Activated CD8-positive, alpha-beta memory T cell treated with anti-CD3 and anti-CD28 coated beads, Interleukin-2, amount 10 ng/mL, durations not matched to agents 7 days and 5 days (primary cell): ENCODE results near the gene CDH16. TPM values are rescaled to one million over a fixed set of nuclear protein-coding genes. Genes with fewer than 3 reads are reported as not detected.
A peak's percentile ranks its signal among the peaks of the same experiment; 100 is the strongest.

Source experiments
- ATAC-seq: fragments of 150-1000 bp; cut with Tn5 transposase; one replicate; pipeline ENCODE4 v1.10.0; 2021; ENCODE audit warnings: moderate library complexity
- CTCF ChIA-PET: fragments of 350-600 bp; sonication (Branson Sonifier 250); formaldehyde crosslinking; loops from one replicate; lab custom pipeline; 2021; ENCODE audit warnings: antibody characterized with exemption; lab: Charles Lee
- DNase-seq: peaks from one replicate; pipeline ENCODE4 v3.0.0-alpha.2; 2020
- H3K27ac Mint-ChIP-seq: one replicate; pipeline ENCODE4 v1.8.0; 2021; ENCODE audit warnings: mild to moderate bottlenecking, mixed read lengths
- H3K27me3 Mint-ChIP-seq: one replicate; pipeline ENCODE4 v1.8.0; 2021; ENCODE audit warnings: mixed read lengths
- H3K36me3 Mint-ChIP-seq: one replicate; pipeline ENCODE4 v1.8.0; 2021; ENCODE audit warnings: mild to moderate bottlenecking, mixed read lengths
- H3K4me1 Mint-ChIP-seq: one replicate; pipeline ENCODE4 v1.8.0; 2021; ENCODE audit warnings: mixed read lengths
- H3K4me3 Mint-ChIP-seq: one replicate; pipeline ENCODE4 v1.8.0; 2021; ENCODE audit warnings: mild to moderate bottlenecking, moderate library complexity, mixed read lengths
- H3K9me3 Mint-ChIP-seq: one replicate; pipeline ENCODE4 v1.8.0; 2022; ENCODE audit warnings: low read depth, mixed read lengths
- total RNA-seq, 2 experiments: library from RNA; stranded (reverse); gene quantifications; one replicate each; pipeline ENCODE4 v1.2.3, GENCODE V29; 2021

The CDH16 gene
- total RNA-seq, 2 experiments from 2014 or later: not detected

GRCh38 chr16:66931665-66932064 is 13.0 kb upstream of the CDH16 start:
- H3K4me1 Mint-ChIP-seq: peaks cover 53% of the 10 kb centered on the region
- ATAC-seq (no peak), DNase-seq (no peak)
- H3K27me3 Mint-ChIP-seq: no peaks in the 10 kb centered on the region
- H3K4me3 Mint-ChIP-seq: no peak overlapping the region
- peaks cover 8% of the 10 kb centered on the region for H3K36me3 Mint-ChIP-seq
- no peak overlapping the region for H3K27ac Mint-ChIP-seq
- no peaks in the 10 kb centered on the region for H3K9me3 Mint-ChIP-seq
- CTCF ChIA-PET: interaction anchor here (0.9 to 1.8 kb wide), 5 partner anchors 34 to 82 kb away, joined by 3 to 8 read pairs (median 3); partner anchors contain the start of gene PDP2

- Mint-ChIP-seq H3K4me3 (no peak overlapping the region), H3K4me1 (peaks cover 47% of the 10 kb centered on the region), H3K27me3 (peaks cover 12% of the 10 kb centered on the region), H3K36me3 (peaks cover 8% of the 10 kb centered on the region), H3K27ac (no peak overlapping the region), H3K9me3 (no peaks in the 10 kb centered on the region)
- DNase-seq (no peak), ATAC-seq (no peak)
- CTCF ChIA-PET: interaction anchor here (1.8 kb wide), 1 partner anchor 35 kb away, joined by 8 read pairs; no protein-coding TSS in a partner anchor
These were observed 11.5 kb upstream of the CDH16 start for GRCh38 chr16:66930189-66930588.

DNA sequence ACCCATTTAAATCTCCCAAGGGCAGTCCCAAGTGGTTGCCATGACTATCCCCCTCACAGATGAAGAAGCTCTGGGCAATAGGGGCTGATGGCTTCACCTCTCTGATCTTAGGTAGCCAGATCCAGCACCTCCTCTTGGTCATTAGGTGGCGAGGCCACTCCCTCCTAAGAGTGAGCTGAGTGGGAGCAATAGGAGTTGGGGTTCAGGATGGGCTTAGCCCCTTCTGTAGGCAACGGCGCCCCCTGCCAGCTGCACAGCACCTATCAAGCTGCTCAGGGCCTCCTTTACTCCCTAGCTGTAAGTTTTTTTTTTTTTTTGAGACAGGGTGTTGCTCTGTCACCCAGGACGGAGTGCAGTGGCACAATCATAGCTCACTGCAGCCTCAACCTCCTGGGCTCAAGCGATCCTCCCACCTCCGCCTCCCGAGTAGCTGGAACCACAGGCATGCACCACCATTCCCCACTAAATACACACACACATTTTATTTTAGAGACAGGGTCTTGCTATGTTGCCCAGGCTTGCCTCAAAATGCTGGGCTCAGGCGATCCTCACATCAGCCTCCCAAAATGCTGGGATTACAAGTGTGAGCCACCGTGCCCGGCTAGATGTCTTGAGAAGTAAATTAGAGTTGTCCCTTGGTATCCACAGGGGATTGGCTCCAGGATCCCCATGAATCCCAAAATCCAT is 10.2 kb upstream of the CDH16 start:
- peak; percentile 71 for DNase-seq
- Mint-ChIP-seq H3K9me3 (no peaks in the 10 kb centered on the region), H3K27ac (no peak overlapping the region), H3K36me3 (peaks cover 8% of the 10 kb centered on the region), H3K27me3 (peaks cover 22% of the 10 kb centered on the region), H3K4me1 (peaks cover 42% of the 10 kb centered on the region), H3K4me3 (no peak overlapping the region)
- peak; percentile 50 for ATAC-seq
- CTCF ChIA-PET: interaction anchor here (0.6 to 12.2 kb wide), 21 partner anchors 10 to 396 kb away, joined by 3 to 140 read pairs (median 3); partner anchors contain the start of genes CDH16, NAE1 and PDP2

DNA sequence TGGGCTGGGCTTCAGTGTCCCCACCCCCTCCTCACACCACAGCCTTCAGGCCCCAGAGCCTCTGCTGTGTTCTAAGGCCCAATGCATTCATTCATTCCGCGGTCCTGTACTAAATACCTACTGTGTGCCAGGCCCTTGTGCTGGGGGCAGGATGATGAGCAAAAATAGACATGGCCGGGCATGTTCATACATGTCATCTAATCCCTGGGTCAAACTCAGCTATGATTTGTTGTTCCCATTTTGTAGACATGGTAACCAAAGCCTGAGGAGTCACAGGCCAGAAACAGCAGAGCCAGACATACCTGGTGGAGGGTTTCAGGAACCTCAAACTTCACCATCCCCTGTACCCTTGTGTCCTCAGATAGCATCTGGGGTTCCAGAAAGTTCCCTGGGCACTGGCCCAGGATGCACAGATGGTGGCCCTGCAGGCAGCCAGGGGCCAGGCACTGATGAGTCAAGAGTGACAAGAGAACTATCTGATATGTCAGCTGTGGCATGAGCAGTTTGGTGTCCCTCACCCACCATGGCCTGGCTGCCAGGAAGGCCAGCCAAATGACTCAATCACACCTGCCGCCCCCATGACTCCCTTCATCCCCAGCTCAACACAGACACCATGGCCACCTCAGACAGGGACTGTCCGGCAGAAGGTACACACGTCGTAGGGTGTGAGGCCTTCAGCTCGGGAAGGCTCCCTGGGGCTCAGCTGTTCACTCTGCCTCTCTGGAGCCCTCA is 9.4 kb upstream of the CDH16 start:
- H3K4me1 Mint-ChIP-seq: peaks cover 34% of the 10 kb centered on the region
- H3K4me3 Mint-ChIP-seq: no peak overlapping the region
- CTCF ChIA-PET: interaction anchor here (0.8 to 12.2 kb wide), 19 partner anchors 9 to 202 kb away, joined by 3 to 140 read pairs (median 4); partner anchors contain the start of genes CDH16, NAE1 and PDP2
- ATAC-seq (no peak), DNase-seq (no peak)
- H3K9me3 Mint-ChIP-seq: no peaks in the 10 kb centered on the region
- H3K27me3 Mint-ChIP-seq: peaks cover 29% of the 10 kb centered on the region
- H3K36me3 Mint-ChIP-seq: peaks cover 7% of the 10 kb centered on the region
- H3K27ac Mint-ChIP-seq: peak overlapping the region; percentile 14

GRCh38 chr16:66926961-66927436 is 8.3 kb upstream of the CDH16 start:
- ATAC-seq: no peak

GRCh38 chr16:66926171-66926947 is 7.7 kb upstream of the CDH16 start:
- H3K4me3 Mint-ChIP-seq: no peak overlapping the region
- ATAC-seq (no peak), DNase-seq (no peak)
- peaks cover 34% of the 10 kb centered on the region for H3K27me3 Mint-ChIP-seq
- peaks cover 21% of the 10 kb centered on the region for H3K4me1 Mint-ChIP-seq
- H3K36me3 Mint-ChIP-seq: no peaks in the 10 kb centered on the region
- CTCF ChIA-PET: interaction anchor here (0.6 to 12.2 kb wide), 5 partner anchors 21 to 235 kb away, joined by 3 to 140 read pairs (median 4); no protein-coding TSS in a partner anchor
- no peaks in the 10 kb centered on the region for H3K9me3 Mint-ChIP-seq
- no peak overlapping the region for H3K27ac Mint-ChIP-seq

More at GRCh38 chr16:66926961-66927436, 8.3 kb upstream of the CDH16 start:
- Mint-ChIP-seq H3K9me3 (no peaks in the 10 kb centered on the region), H3K36me3 (no peaks in the 10 kb centered on the region), H3K27me3 (peaks cover 31% of the 10 kb centered on the region), H3K4me1 (peaks cover 25% of the 10 kb centered on the region), H3K4me3 (no peak overlapping the region), H3K27ac (no peak overlapping the region)
- CTCF ChIA-PET: interaction anchor here (1.0 to 12.2 kb wide), 2 partner anchors 21 to 34 kb away, joined by 3 to 140 read pairs; no protein-coding TSS in a partner anchor
- no peak for DNase-seq

DNA sequence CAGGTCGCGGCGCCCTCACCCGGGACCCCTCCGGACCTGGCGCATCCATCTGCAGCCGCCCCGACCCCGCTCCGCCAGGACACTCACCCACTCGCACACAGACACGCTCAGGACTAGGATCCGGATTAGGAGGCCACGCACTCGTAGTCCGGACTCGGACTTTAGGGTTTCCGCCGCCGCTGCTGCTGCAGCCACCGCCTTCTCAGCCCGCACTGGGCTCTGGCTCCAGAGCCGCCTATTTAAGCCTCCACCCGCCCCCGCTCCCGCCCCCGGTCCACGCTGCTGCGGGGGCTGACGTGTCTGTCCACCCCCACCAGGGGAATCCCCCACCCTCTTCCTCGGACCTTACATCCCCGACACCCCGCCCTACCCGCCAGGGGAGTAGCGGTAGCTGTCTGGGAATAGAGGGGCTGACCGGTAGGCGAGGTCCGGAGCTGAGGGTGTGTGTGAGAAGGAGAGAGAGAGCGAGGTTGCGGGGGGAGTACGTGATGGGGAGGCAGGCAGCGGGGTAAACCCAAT is 6.7 kb upstream of the CDH16 start, which contains the start of gene RRAD:
RRAD (minus strand) TSS at position 214 of the 519 bp plus-strand sequence. CDS start 356 bp downstream, outside the sequence.
- H3K4me3 Mint-ChIP-seq: peak within 1 kb of the TSS; percentile 60
- no peaks in the 10 kb centered on the region for H3K9me3 Mint-ChIP-seq
- CTCF ChIA-PET: interaction anchor here (1.2 to 12.2 kb wide), 3 partner anchors 32 to 236 kb away, joined by 4 to 140 read pairs (median 4); no protein-coding TSS in a partner anchor
- peaks cover 43% of the 10 kb centered on the region for H3K27me3 Mint-ChIP-seq
- DNase-seq (no peak), ATAC-seq (no peak)
- H3K4me1 Mint-ChIP-seq: peaks cover 21% of the 10 kb centered on the region
- no peak within 1 kb of the TSS for H3K27ac Mint-ChIP-seq
- no peaks in the 10 kb centered on the region for H3K36me3 Mint-ChIP-seq

DNA sequence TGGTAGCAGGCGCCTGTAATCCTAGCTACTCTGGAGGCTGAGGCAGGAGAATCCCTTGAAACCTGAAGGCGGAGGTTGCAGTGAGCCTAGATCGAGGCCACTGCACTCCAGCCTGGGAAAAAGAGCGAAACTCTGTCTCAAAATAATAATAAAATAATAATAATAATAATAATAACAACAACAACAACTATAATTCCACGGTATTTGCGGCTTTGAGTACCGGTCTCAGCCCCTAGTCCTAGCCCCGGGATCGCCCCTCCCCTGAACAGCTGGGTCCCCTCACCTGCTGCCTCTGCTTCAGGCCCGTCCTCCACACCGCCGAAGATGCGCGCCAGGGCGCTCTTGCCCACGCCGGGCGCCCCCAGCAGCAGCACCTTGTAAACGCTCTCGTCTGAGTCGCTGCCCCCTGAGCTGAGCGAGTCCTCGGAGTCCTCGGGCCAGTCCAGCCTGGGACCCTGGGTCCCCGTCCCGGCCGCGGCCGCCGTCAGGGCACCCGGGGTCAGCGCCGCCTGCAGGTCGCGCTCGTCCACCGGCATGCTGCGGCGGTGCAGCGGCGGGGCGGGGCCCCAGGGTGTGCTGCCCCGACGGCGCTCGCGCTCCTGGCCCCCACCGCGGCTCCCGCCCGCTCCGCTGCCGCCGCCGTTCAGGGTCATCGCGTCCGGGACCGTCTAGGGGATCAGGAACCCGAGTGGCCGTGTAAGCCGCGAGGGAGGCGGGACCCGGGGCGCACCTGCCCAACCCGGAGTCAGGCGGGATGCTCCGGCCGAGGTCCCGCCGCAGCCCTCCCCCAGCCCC is 6.0 kb upstream of the CDH16 start:
- CTCF ChIA-PET: interaction anchor here (0.7 to 12.2 kb wide), 3 partner anchors 27 to 237 kb away, joined by 3 to 140 read pairs (median 4); no protein-coding TSS in a partner anchor
- H3K4me3 Mint-ChIP-seq: peak overlapping the region; percentile 60
- H3K27ac Mint-ChIP-seq: no peak overlapping the region

GRCh38 chr16:66923866-66924265 is 5.2 kb upstream of the CDH16 start:
- H3K4me3 Mint-ChIP-seq: no peak overlapping the region
- no peak for ATAC-seq
- peaks cover 21% of the 10 kb centered on the region for H3K4me1 Mint-ChIP-seq

More for the DNA sequence above, 6.0 kb upstream of the CDH16 start:
- Mint-ChIP-seq H3K9me3 (no peaks in the 10 kb centered on the region), H3K36me3 (no peaks in the 10 kb centered on the region), H3K4me1 (peaks cover 21% of the 10 kb centered on the region), H3K27me3 (peaks cover 46% of the 10 kb centered on the region)
- peak; percentile 56 for DNase-seq
- ATAC-seq: peak; percentile 87

GRCh38 chr16:66923247-66923731 is 4.6 kb upstream of the CDH16 start:
- Mint-ChIP-seq H3K4me1 (peaks cover 16% of the 10 kb centered on the region), H3K9me3 (no peaks in the 10 kb centered on the region), H3K36me3 (no peaks in the 10 kb centered on the region), H3K27me3 (peaks cover 46% of the 10 kb centered on the region), H3K27ac (no peak overlapping the region), H3K4me3 (no peak overlapping the region)
- ATAC-seq (no peak), DNase-seq (no peak)
- CTCF ChIA-PET: interaction anchor here (12.2 kb wide), 1 partner anchor 30 kb away, joined by 140 read pairs; no protein-coding TSS in a partner anchor

More at GRCh38 chr16:66923866-66924265, 5.2 kb upstream of the CDH16 start:
- DNase-seq: no peak
- no peaks in the 10 kb centered on the region for H3K9me3 Mint-ChIP-seq
- CTCF ChIA-PET: interaction anchor here (12.2 kb wide), 1 partner anchor 31 kb away, joined by 140 read pairs; no protein-coding TSS in a partner anchor
- H3K27ac Mint-ChIP-seq: no peak overlapping the region
- no peaks in the 10 kb centered on the region for H3K36me3 Mint-ChIP-seq
- peaks cover 46% of the 10 kb centered on the region for H3K27me3 Mint-ChIP-seq

DNA sequence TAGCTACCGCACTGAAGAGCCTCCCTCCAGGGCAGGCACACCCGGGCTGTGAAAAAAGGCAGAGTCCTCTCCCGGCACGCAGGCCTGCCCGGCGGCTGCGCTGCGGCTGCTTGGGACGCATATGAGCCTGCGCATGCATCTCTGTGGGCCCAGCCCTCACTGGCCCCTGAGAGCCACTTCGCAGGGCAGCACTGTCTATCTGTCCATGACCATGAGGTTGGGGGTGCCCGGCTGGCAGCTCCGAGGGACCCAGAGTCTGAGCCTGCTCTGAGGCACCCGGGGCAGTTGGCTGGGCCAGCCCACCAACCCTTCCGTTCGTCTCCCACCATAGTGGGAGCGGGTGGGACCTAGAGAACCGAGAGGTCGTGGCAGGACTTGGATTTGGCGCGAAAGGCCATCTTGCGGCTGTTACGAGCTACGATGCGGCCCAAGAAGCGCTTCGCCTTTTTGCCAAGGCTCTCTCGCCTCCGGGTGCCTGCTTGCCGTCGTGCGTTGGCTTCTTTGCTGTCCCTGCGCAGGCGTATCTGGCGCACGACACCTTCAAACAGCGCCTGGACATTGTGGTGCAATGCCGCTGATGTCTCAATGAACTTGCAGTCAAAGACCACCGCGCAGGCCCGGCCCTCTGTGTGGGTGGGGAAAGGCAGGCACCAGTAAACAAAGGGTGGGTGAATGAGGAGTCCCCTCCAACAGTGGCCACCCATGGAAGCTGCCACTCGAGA is 3.2 kb upstream of the CDH16 start:
- Mint-ChIP-seq H3K27ac (no peak overlapping the region), H3K4me3 (no peak overlapping the region), H3K4me1 (peaks cover 10% of the 10 kb centered on the region), H3K9me3 (no peaks in the 10 kb centered on the region), H3K27me3 (peaks cover 46% of the 10 kb centered on the region), H3K36me3 (no peaks in the 10 kb centered on the region)
- CTCF ChIA-PET: interaction anchor here (0.7 to 12.2 kb wide), 4 partner anchors 25 to 91 kb away, joined by 3 to 140 read pairs (median 3); partner anchors contain the start of gene NAE1
- no peak for DNase-seq
- no peak for ATAC-seq
